GM12878 (cell line): Measurements from ENCODE around the gene NCAPH2. TPM values are rescaled to one million over a fixed set of nuclear protein-coding genes. Genes with fewer than 3 reads are reported as not detected.

Experiments used
- ATAC-seq: fragments of 200-7000 bp; cut with Tn5 transposase; 3 replicates; pipeline ENCODE4 v1.9.1; 2020; ENCODE audit warnings: mild to moderate bottlenecking, moderate library complexity
- BruUV-seq: library from RNA; stranded (reverse); fragments of 400-500 nt; replicated peaks from 2 replicates; lab custom pipeline; 2021; lab: Mats Ljungman, UMichigan
- CTCF ChIA-PET: fragments of 300-600 bp; sonication (Branson Sonifier 250); formaldehyde crosslinking; extraction: SDS; loops from one replicate; lab custom pipeline; 2021; ENCODE audit warnings: inconsistent platforms; lab: Yijun Ruan, JAX
- POLR2A ChIA-PET: fragments of 350-600 bp; formaldehyde crosslinking; extraction: SDS; loops from one replicate; lab custom pipeline; 2021; ENCODE audit warnings: inconsistent platforms; lab: Charles Lee
- RAD21 ChIA-PET: fragments of 300-600 bp; sonication (Branson Sonifier 250); formaldehyde crosslinking; loops from one replicate; lab custom pipeline; 2023; ENCODE audit warnings: antibody characterized with exemption; ENCODE audit not compliant: unreplicated experiment; lab: Charles Lee
- SMC1A ChIA-PET: fragments of 300-600 bp; sonication (Branson Sonifier 250); formaldehyde crosslinking; loops from one replicate; lab custom pipeline; 2023; ENCODE audit not compliant: unreplicated experiment, uncharacterized antibody; lab: Charles Lee
- DNase-seq: peaks from one replicate; pipeline ENCODE4 v3.0.0-alpha.2; 2011; ENCODE audit warnings: low read depth, low spot score
- FAIRE-seq: peaks from 3 replicates; lab custom pipeline; 2011; peaks lifted over from hg19 to GRCh38; lab: Jason Lieb, UNC
- H2AFZ ChIP-seq: 2 replicates; pipeline ENCODE4 v1.6.0; 2011; ENCODE audit warnings: low read depth, low read length, control low read depth; ENCODE audit not compliant: control insufficient read depth
- H3K27ac ChIP-seq: 2 replicates; pipeline ENCODE4 v1.5.1; 2011; ENCODE audit warnings: control low read depth; ENCODE audit not compliant: control insufficient read depth, insufficient read depth
- H3K27me3 ChIP-seq, 2 experiments: replicated peaks in 1 of 2; 2 replicates each; pipeline versions ENCODE4 v1.6.0 to v1.6.1; 2011; ENCODE audit warnings: low read length in 1 of 2; ENCODE audit not compliant: control insufficient read depth in 2 of 2, insufficient read depth in 2 of 2
- H3K36me3 ChIP-seq, 2 experiments: 2 replicates each; pipeline ENCODE4 v1.5.1; 2011; ENCODE audit warnings: low read length in 1 of 2; ENCODE audit not compliant: control insufficient read depth in 2 of 2, insufficient read depth in 2 of 2
- H3K4me1 ChIP-seq: 2 replicates; pipeline ENCODE4 v1.6.1; 2011; ENCODE audit warnings: mild to moderate bottlenecking, low read length, moderate library complexity, mixed read lengths; ENCODE audit not compliant: control insufficient read depth, insufficient read depth
- H3K4me2 ChIP-seq: 2 replicates; pipeline ENCODE4 v1.6.0; 2011; ENCODE audit warnings: control low read depth; ENCODE audit not compliant: control insufficient read depth, insufficient read depth
- H3K4me3 ChIP-seq: fragments of 200-600 bp; sonication (generic); 2 replicates; pipeline ENCODE4 v1.5.1; 2016
- H3K79me2 ChIP-seq: 2 replicates; pipeline ENCODE4 v1.6.0; 2011; ENCODE audit warnings: low read length; ENCODE audit not compliant: control insufficient read depth, insufficient read depth
- H3K9ac ChIP-seq: 2 replicates; pipeline ENCODE4 v1.8.0; 2011; ENCODE audit warnings: low read length, control low read depth, mixed read lengths; ENCODE audit not compliant: control insufficient read depth, insufficient read depth
- H3K9me3 ChIP-seq: replicated peaks from 3 replicates; pipeline ENCODE4 v1.5.1; 2011; ENCODE audit warnings: mild to moderate bottlenecking, low read length; ENCODE audit not compliant: control insufficient read depth, insufficient read depth
- H4K20me1 ChIP-seq: 2 replicates; pipeline ENCODE4 v1.6.0; 2011; ENCODE audit not compliant: control insufficient read depth, insufficient read depth
- ASH2L ChIP-seq: fragments of 300-600, 200-600 bp; sonication (generic); IDR thresholded peaks from 2 replicates; pipeline ENCODE4 v1.6.1; 2017; ENCODE audit warnings: low read depth, mild to moderate bottlenecking, borderline replicate concordance
- CREB1 ChIP-seq: IDR thresholded peaks from 2 replicates; pipeline ENCODE4 v1.6.1; 2012; ENCODE audit warnings: low read depth, mild to moderate bottlenecking, inconsistent platforms
- ELK1 ChIP-seq: IDR thresholded peaks from 2 replicates; pipeline ENCODE4 v1.6.1; 2012; ENCODE audit warnings: low read depth, low read length, improper control_type of control experiment
- KDM1A ChIP-seq: fragments of 200-600 bp; sonication (generic); IDR thresholded peaks from 2 replicates; pipeline ENCODE4 v1.6.1; 2016; ENCODE audit warnings: borderline replicate concordance
- NR2C2 ChIP-seq: IDR thresholded peaks from 2 replicates; pipeline ENCODE4 v1.6.1; 2011; ENCODE audit warnings: borderline replicate concordance, low read depth; ENCODE audit not compliant: control insufficient read depth, insufficient read length
- PAX8 ChIP-seq: fragments of 450-650 bp; IDR thresholded peaks from 2 replicates; pipeline ENCODE4 v1.6.1; 2017; ENCODE audit warnings: mild to moderate bottlenecking, moderate library complexity
- PML ChIP-seq: IDR thresholded peaks from 2 replicates; pipeline ENCODE4 v1.6.1; 2012; ENCODE audit warnings: low read length, inconsistent platforms
- RAD21 ChIP-seq: IDR thresholded peaks from 2 replicates; pipeline ENCODE4 v1.6.1; 2011; ENCODE audit warnings: mild to moderate bottlenecking, low read depth, low read length, moderate library complexity; ENCODE audit not compliant: insufficient read depth
- STAT1 ChIP-seq: fragments of 450-650 bp; conservative IDR thresholded peaks from 2 replicates; pipeline ENCODE4 v1.6.1; 2014; ENCODE audit warnings: antibody characterized with exemption, mild to moderate bottlenecking
- TCF7 ChIP-seq: IDR thresholded peaks from 2 replicates; pipeline ENCODE4 v1.6.1; 2014; ENCODE audit warnings: antibody characterized with exemption, borderline replicate concordance
- YY1 ChIP-seq: IDR thresholded peaks from 2 replicates; pipeline ENCODE4 v1.6.1; 2011; ENCODE audit warnings: low read depth, mild to moderate bottlenecking, low read length
- WGBS: methylation state at CpG from one replicate; pipeline ENCODE4 v1.1.6; 2016; ENCODE audit warnings: low lambda C conversion rate; ENCODE audit not compliant: insufficient replicate concordance, insufficient coverage; ENCODE audit errors: missing lambda C conversion rate; 5-methylcytosine and 5-hydroxymethylcytosine counted together
- in situ Hi-C: fragments of 300-500 bp; cut with MboI; formaldehyde crosslinking; loops from 9 replicates; pipeline ENCODE4 v1.14.3; 2018; ENCODE audit warnings: mixed read lengths
- intact Hi-C: fragments of 100-400 bp; cut with micrococcal nuclease; formaldehyde crosslinking; loops from one replicate; pipeline ENCODE4 v1.14.2; 2022; ENCODE audit not compliant: unreplicated experiment
- polyA plus RNA-seq, 11 experiments: library from polyadenylated mRNA; depleted of rRNA in 4 of 11; unstranded in 6 of 11; stranded (reverse) in 5 of 11; fragments of >200 nt; fragmentation: Nextera tagmentation in 4 of 11; fragmentation: Illumina TruSeq in 1 of 11; extraction: Ambion mirVana in 4 of 11; extraction: Trizol in 1 of 11; gene quantifications; 1 replicate in 1 of 11; 2 replicates in 10 of 11; pipeline versions ENCODE4 v1.2.1 to v1.2.3, GENCODE V29; 2011 to 2016; ENCODE audit warnings: inconsistent platforms in 2 of 11, missing spikeins in 2 of 11, low read depth in 1 of 11
- total RNA-seq, 4 experiments: library from RNA; depleted of rRNA in 3 of 4; stranded (reverse); fragments of >200 nt in 3 of 4; fragmentation: Illumina TruSeq in 1 of 4; extraction: Trizol in 1 of 4; gene quantifications; 2 replicates each; pipeline versions ENCODE4 v1.2.1 to v1.2.3, GENCODE V29; 2013 to 2021

The NCAPH2 gene
- total and polyA plus RNA-seq, 10 of the 15 experiments (the other 5 are each of a cell fraction or from before 2014, with no cell fraction given): 5.0 to 110 (median 59.9) TPM

GRCh38 chr22:50564289-50564688 is 56.3 kb downstream of the NCAPH2 start:
- Histone ChIP-seq H4K20me1 (no peaks in the 10 kb centered on the region), H3K79me2 (no peaks in the 10 kb centered on the region), H3K4me2 (no peak overlapping the region), H2AFZ (no peak overlapping the region), H3K27ac (no peak overlapping the region), H3K27me3 (no peaks in the 10 kb centered on the region), H3K36me3 (peaks cover 5 to 7% of the 10 kb centered on the region in 2 experiments; a peak in 3 of 4 replicates), H3K9me3 (no peaks in the 10 kb centered on the region), H3K4me1 (no peaks in the 10 kb centered on the region), H3K4me3 (no peak overlapping the region), H3K9ac (no peak overlapping the region)
- CTCF ChIA-PET: interaction anchor here (1.2 to 3.1 kb wide), 8 partner anchors 18 to 236 kb away, joined by 3 to 14 read pairs (median 8); partner anchors contain the start of genes CHKB, KLHDC7B, LMF2 and NCAPH2
- SMC1A ChIA-PET: interaction anchor here (1.0 to 2.8 kb wide), 3 partner anchors 25 to 55 kb away, joined by 4 to 14 read pairs (median 5); partner anchors contain the start of gene SCO2
- in situ Hi-C loops (no loop called here), intact Hi-C loops (loop anchor here (5.0 kb wide), 1 partner anchor 37 kb away; the partner anchor contains the start of gene SCO2)
- no peak for DNase-seq
- TF ChIP-seq STAT1 (no peak), TCF7 (no peak), RAD21 (no peak), ELK1 (no peak)
- RAD21 ChIA-PET: interaction anchor here (1.0 to 2.9 kb wide), 3 partner anchors 17 to 55 kb away, joined by 3 to 13 read pairs (median 3); partner anchors contain the start of gene SCO2
- FAIRE-seq: no peak
- no peak for ATAC-seq
- no TSS peak for BruUV-seq
- POLR2A ChIA-PET: interaction anchor here (1.2 to 4.8 kb wide), 6 partner anchors 22 to 56 kb away, joined by 4 to 21 read pairs (median 10); partner anchors contain the start of genes LMF2, NCAPH2, SCO2 and TYMP
- WGBS: 77% methylated on average over 11 of the region's 11 CpGs

- TF ChIP-seq TCF7 (no peak), NR2C2 (no peak), CREB1 (no peak), KDM1A (no peak), PML (no peak), YY1 (no peak), PAX8 (no peak), ASH2L (no peak)
- DNase-seq: no peak
- ChIA-PET CTCF (no interaction called here), RAD21 (no interaction called here), SMC1A (no interaction called here), POLR2A (interaction anchor here (0.5 kb wide), 1 partner anchor 28 kb away, joined by 4 read pairs; no protein-coding TSS in a partner anchor)
- ATAC-seq: no peak
- Histone ChIP-seq H3K79me2 (no peaks in the 10 kb centered on the region), H3K9me3 (no peaks in the 10 kb centered on the region), H3K36me3 (peaks cover 14 to 17% of the 10 kb centered on the region in 2 experiments; a peak in 3 of 4 replicates), H2AFZ (no peak overlapping the region), H3K4me3 (no peak overlapping the region), H3K27ac (no peak overlapping the region), H3K9ac (no peak overlapping the region), H3K4me2 (no peak overlapping the region), H3K4me1 (peaks cover 7% of the 10 kb centered on the region), H4K20me1 (no peaks in the 10 kb centered on the region), H3K27me3 (no peaks in the 10 kb centered on the region)
- 87% methylated on average over 7 of the region's 7 CpGs for WGBS
- BruUV-seq: no TSS peak
- FAIRE-seq: no peak
- intact Hi-C loops (no loop called here), in situ Hi-C loops (no loop called here)
These were observed 59.8 kb downstream of the NCAPH2 start for GRCh38 chr22:50567721-50568252.
